HUES48 (cell line): ENCODE measurements around the gene IGSF9.

Experiments
- H3K27ac ChIP-seq: one replicate; pipeline ENCODE4 v1.7.0; 2013; ENCODE audit warnings: low read depth, low read length, inconsistent platforms
- H3K27me3 ChIP-seq: 2 replicates; pipeline ENCODE4 v1.6.1; 2013; ENCODE audit warnings: mild to moderate bottlenecking, low read length; ENCODE audit not compliant: control insufficient read depth, insufficient read depth
- H3K36me3 ChIP-seq: 2 replicates; pipeline ENCODE4 v1.6.1; 2013; ENCODE audit warnings: low read length; ENCODE audit not compliant: control insufficient read depth, insufficient read depth
- H3K4me1 ChIP-seq: 2 replicates; pipeline ENCODE4 v1.6.1; 2013; ENCODE audit warnings: mild to moderate bottlenecking, low read length; ENCODE audit not compliant: control insufficient read depth, insufficient read depth
- H3K4me3 ChIP-seq: 2 replicates; pipeline ENCODE4 v1.5.1; 2013; ENCODE audit warnings: mild to moderate bottlenecking, low read depth, low read length
- H3K9ac ChIP-seq: 2 replicates; pipeline ENCODE4 v1.6.1; 2013; ENCODE audit warnings: mild to moderate bottlenecking, low read depth, low read length, moderate library complexity
- H3K9me3 ChIP-seq: 2 replicates; pipeline ENCODE4 v1.6.1; 2013; ENCODE audit warnings: low read length; ENCODE audit not compliant: control insufficient read depth, insufficient read depth

IGSF9 gene

GRCh38 chr1:159924025-159924790 is 21.2 kb downstream of the IGSF9 start:
- Histone ChIP-seq H3K36me3 (peaks cover 38% of the 10 kb centered on the region), H3K4me3 (peak overlapping the region; percentile 66), H3K27ac (peak overlapping the region; percentile 91), H3K9ac (peak overlapping the region; percentile 68), H3K27me3 (peaks cover 18% of the 10 kb centered on the region), H3K9me3 (no peaks in the 10 kb centered on the region), H3K4me1 (peaks cover 20% of the 10 kb centered on the region)

GRCh38 chr1:159923203-159924024 is 22.0 kb downstream of the IGSF9 start:
- peaks cover 40% of the 10 kb centered on the region for H3K36me3 ChIP-seq
- peak overlapping the region; percentile 91 for H3K27ac ChIP-seq
- H3K27me3 ChIP-seq: peaks cover 18% of the 10 kb centered on the region
- no peaks in the 10 kb centered on the region for H3K9me3 ChIP-seq
- H3K4me3 ChIP-seq: peak overlapping the region; percentile 66
- H3K9ac ChIP-seq: peak overlapping the region; percentile 52; the same call in 1 of the 2 replicates
- peaks cover 20% of the 10 kb centered on the region for H3K4me1 ChIP-seq

GRCh38 chr1:159922511-159923202 is 22.8 kb downstream of the IGSF9 start:
- Histone ChIP-seq H3K4me1 (peaks cover 20% of the 10 kb centered on the region), H3K4me3 (peak overlapping the region; percentile 66; the same call in 1 of the 2 replicates), H3K27me3 (peaks cover 18% of the 10 kb centered on the region), H3K27ac (peak overlapping the region; percentile 91), H3K9me3 (no peaks in the 10 kb centered on the region), H3K36me3 (peaks cover 34% of the 10 kb centered on the region), H3K9ac (no peak overlapping the region)

- Histone ChIP-seq H3K4me3 (no peak overlapping the region), H3K36me3 (peaks cover 27% of the 10 kb centered on the region), H3K9ac (no peak overlapping the region), H3K27ac (no peak overlapping the region), H3K9me3 (no peaks in the 10 kb centered on the region), H3K27me3 (peaks cover 18% of the 10 kb centered on the region), H3K4me1 (peaks cover 20% of the 10 kb centered on the region)
These were observed 23.5 kb downstream of the IGSF9 start for GRCh38 chr1:159921700-159922504.

- Histone ChIP-seq H3K27me3 (peaks cover 18% of the 10 kb centered on the region), H3K4me1 (peaks cover 27% of the 10 kb centered on the region), H3K27ac (no peak overlapping the region), H3K9me3 (no peaks in the 10 kb centered on the region), H3K9ac (no peak overlapping the region), H3K4me3 (no peak overlapping the region), H3K36me3 (peaks cover 20% of the 10 kb centered on the region)
These were observed 24.2 kb downstream of the IGSF9 start for GRCh38 chr1:159921251-159921650.

- Histone ChIP-seq H3K9me3 (no peaks in the 10 kb centered on the region), H3K27ac (no peak overlapping the region), H3K4me1 (peaks cover 27% of the 10 kb centered on the region), H3K36me3 (peaks cover 19% of the 10 kb centered on the region), H3K4me3 (no peak overlapping the region), H3K27me3 (peaks cover 18% of the 10 kb centered on the region), H3K9ac (no peak overlapping the region)
These were observed 24.8 kb downstream of the IGSF9 start for GRCh38 chr1:159920651-159921050.

GRCh38 chr1:159920202-159920601 is 25.2 kb downstream of the IGSF9 start:
- Histone ChIP-seq H3K27ac (no peak overlapping the region), H3K4me3 (no peak overlapping the region), H3K27me3 (peaks cover 18% of the 10 kb centered on the region), H3K9ac (no peak overlapping the region), H3K36me3 (peaks cover 19% of the 10 kb centered on the region), H3K9me3 (no peaks in the 10 kb centered on the region), H3K4me1 (peaks cover 30% of the 10 kb centered on the region)

GRCh38 chr1:159919236-159919865 is 26.1 kb downstream of the IGSF9 start:
- H3K36me3 ChIP-seq: peaks cover 19% of the 10 kb centered on the region
- no peaks in the 10 kb centered on the region for H3K9me3 ChIP-seq
- no peak overlapping the region for H3K9ac ChIP-seq
- no peak overlapping the region for H3K4me3 ChIP-seq
- peaks cover 10% of the 10 kb centered on the region; the same call in 1 of the 2 replicates for H3K27me3 ChIP-seq
- no peak overlapping the region for H3K27ac ChIP-seq
- peaks cover 34% of the 10 kb centered on the region for H3K4me1 ChIP-seq

- peaks cover 36% of the 10 kb centered on the region for H3K4me1 ChIP-seq
- peaks cover 19% of the 10 kb centered on the region for H3K36me3 ChIP-seq
- no peak overlapping the region for H3K9ac ChIP-seq
- no peak overlapping the region for H3K27ac ChIP-seq
- no peak overlapping the region for H3K4me3 ChIP-seq
- H3K9me3 ChIP-seq: no peaks in the 10 kb centered on the region
- H3K27me3 ChIP-seq: peaks cover 3% of the 10 kb centered on the region; the same call in 1 of the 2 replicates
These were observed 26.8 kb downstream of the IGSF9 start for GRCh38 chr1:159918352-159919200.
